ENCODE data around the gene COL27A1.

Gene COL27A1

GRCh38 chr9:114341991-114342390, 186.7 kb downstream of the COL27A1 start:
- TF ChIP-seq SIN3A (IDR thresholded peaks at IDR 0.05; ENCODE audit: borderline replicate concordance, insufficient read depth, low read length) (no peak), TAF1 (IDR thresholded peaks at IDR 0.05; ENCODE audit: borderline replicate concordance, insufficient read depth, low read length) (no peak), POLR2AphosphoS5 (IDR thresholded peaks at IDR 0.05; ENCODE audit: low read depth, low read length) (no peak), FOXP2 (optimal IDR thresholded peaks at IDR 0.05; ENCODE audit: borderline replicate concordance, extremely low read depth, extremely low read length, insufficient read depth) (no peak), REST (IDR thresholded peaks at IDR 0.05; ENCODE audit: insufficient read depth in 1 of 2, low read depth in 2 of 2, low read length in 2 of 2) (no peak)

DNA sequence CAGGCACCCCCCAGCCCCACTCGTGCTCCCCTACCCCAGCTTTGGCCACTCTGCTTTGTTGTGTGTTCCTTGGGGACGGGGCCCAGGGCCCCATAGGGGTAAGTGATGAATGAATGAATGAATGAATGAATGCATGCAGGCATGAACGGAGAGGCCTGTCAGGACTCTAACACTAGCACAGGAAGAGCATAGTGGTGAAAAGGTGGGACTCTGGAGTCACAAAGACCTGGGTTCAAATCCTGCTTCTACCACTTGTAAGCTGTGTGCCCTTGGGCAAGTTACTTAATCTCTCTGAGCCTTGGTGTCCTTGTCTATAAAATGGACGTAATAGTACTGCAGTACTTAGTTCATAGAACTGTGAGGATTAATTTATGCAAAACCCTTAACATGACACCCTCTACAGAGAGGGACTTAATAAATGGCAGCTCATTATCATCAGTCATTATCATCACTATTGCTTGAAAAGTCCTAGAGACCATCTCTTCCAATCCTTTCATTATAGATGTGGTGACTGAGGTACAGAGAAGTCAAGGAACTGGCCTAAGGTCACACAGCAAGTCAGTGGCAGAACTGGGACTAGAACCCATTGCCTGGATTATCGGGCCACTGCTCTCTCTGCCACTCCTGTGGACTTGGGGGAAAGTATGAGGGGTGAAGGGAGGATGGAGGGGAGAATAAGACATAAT, 187.6 kb downstream of the COL27A1 start:
- TF ChIP-seq REST (IDR thresholded peaks at IDR 0.05; ENCODE audit: insufficient read depth in 1 of 2, low read depth in 2 of 2, low read length in 2 of 2) (no peak), FOXP2 (optimal IDR thresholded peaks at IDR 0.05; ENCODE audit: borderline replicate concordance, extremely low read depth, extremely low read length, insufficient read depth) (no peak), SIN3A (IDR thresholded peaks at IDR 0.05; ENCODE audit: borderline replicate concordance, insufficient read depth, low read length) (no peak), POLR2AphosphoS5 (IDR thresholded peaks at IDR 0.05; ENCODE audit: low read depth, low read length) (no peak), TAF1 (IDR thresholded peaks at IDR 0.05; ENCODE audit: borderline replicate concordance, insufficient read depth, low read length) (no peak)

- TF ChIP-seq REST (IDR thresholded peaks at IDR 0.05; ENCODE audit: insufficient read depth in 1 of 2, low read depth in 2 of 2, low read length in 2 of 2): no peak
- TF ChIP-seq POLR2AphosphoS5 (IDR thresholded peaks at IDR 0.05; ENCODE audit: low read depth, low read length): no peak
- no peak for TF ChIP-seq TAF1 (IDR thresholded peaks at IDR 0.05; ENCODE audit: borderline replicate concordance, insufficient read depth, low read length)
- no peak for TF ChIP-seq SIN3A (IDR thresholded peaks at IDR 0.05; ENCODE audit: borderline replicate concordance, insufficient read depth, low read length)
- TF ChIP-seq FOXP2 (optimal IDR thresholded peaks at IDR 0.05; ENCODE audit: borderline replicate concordance, extremely low read depth, extremely low read length, insufficient read depth): no peak
Observed at GRCh38 chr9:114343471-114344187, 188.3 kb downstream of the COL27A1 start.

DNA sequence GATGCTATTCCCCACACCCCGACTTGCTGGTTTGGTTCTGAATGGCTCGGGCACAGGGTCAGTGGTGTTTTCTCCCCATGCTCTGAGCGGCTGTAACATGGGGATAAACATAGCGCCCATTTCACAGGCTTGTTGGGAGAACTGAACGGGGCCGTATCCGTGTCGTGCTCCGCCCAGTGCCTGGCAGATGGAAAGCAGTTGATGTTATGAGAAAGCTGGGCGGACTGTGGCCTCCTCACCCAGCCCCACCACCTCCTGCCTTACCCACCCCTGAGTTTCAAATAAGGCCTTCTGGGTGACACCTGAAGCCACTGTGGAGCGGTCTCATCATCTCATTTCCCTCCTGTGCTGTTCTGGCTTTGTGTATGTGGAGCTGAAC, 188.8 kb downstream of the COL27A1 start:
- TF ChIP-seq SIN3A (IDR thresholded peaks at IDR 0.05; ENCODE audit: borderline replicate concordance, insufficient read depth, low read length): no peak
- TF ChIP-seq FOXP2 (optimal IDR thresholded peaks at IDR 0.05; ENCODE audit: borderline replicate concordance, extremely low read depth, extremely low read length, insufficient read depth): no peak
- TF ChIP-seq TAF1 (IDR thresholded peaks at IDR 0.05; ENCODE audit: borderline replicate concordance, insufficient read depth, low read length): no peak
- no peak for TF ChIP-seq REST (IDR thresholded peaks at IDR 0.05; ENCODE audit: insufficient read depth in 1 of 2, low read depth in 2 of 2, low read length in 2 of 2)
- no peak for TF ChIP-seq POLR2AphosphoS5 (IDR thresholded peaks at IDR 0.05; ENCODE audit: low read depth, low read length)
